Neural progenitor cell (in vitro differentiated cells): ENCODE results near the gene HOXB9.

ENCODE experiments used
- CTCF ChIP-seq: fragments of 200-600 bp; sonication (generic); IDR thresholded peaks from 2 replicates; pipeline ENCODE4 v1.5.1; 2017; ENCODE audit warnings: antibody characterized with exemption, mild to moderate bottlenecking
- EZH2 ChIP-seq: fragments of 200-600 bp; sonication (generic); IDR thresholded peaks from 2 replicates; pipeline ENCODE4 v1.6.1; 2017; ENCODE audit warnings: antibody characterized with exemption, mild to moderate bottlenecking, moderate library complexity

DNA sequence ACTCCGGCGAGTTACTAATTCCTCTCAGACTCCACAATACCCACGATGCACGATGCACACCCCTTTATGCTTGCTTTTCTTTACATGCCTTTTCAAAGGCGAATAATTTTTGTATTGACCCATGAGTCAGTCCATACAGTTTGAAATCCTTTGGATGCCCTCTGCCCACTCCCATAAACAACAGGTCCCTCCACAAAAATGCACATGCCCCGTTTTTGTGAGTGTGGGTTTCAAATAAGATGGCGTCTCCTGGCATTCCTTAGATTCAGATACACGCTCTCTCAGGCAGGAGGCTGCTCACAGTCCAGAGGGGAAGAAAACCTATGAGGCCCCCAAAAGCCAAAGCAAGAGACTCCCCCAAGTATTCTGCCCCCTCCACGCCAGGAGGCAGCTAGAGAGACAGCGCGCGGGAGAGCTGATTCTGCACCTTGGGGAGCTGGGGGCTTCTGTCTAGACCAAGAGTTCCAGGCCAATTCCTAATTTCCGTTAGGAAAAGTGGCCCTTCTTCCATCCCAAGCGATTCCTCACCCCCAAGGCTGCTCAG, 19.6 kb upstream of the HOXB9 start:
- TF ChIP-seq EZH2 = no peak
- TF ChIP-seq CTCF = no peak
